ENCODE measurements around the gene CERKL.

The CERKL gene

DNA sequence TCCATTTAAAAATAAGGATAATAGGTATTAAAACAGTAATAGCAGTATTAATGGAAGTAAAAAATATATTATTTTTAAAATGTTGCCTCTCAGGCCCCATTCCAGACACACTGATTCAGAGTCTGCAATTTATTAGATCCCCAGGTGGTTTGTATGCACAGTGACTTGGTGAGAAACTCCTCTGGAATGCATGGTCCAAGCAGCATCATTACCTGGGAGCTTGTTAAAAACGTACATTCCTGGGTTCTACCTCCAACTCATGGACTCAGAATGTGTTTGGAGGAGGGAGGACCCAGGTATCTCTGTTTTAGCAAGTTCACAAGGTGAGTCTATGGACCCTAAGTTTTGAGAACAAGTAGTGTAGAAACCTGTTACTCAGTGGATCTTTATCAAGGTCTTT is 104.1 kb downstream of the CERKL start:
- Histone ChIP-seq H3K4me3 (ENCODE audit: low read length, poor library complexity, severe bottlenecking) (no peak overlapping the region), H3K9me3 (ENCODE audit: insufficient read depth, low read depth, low read length) (no peaks in the 10 kb centered on the region), H3K27me3 (ENCODE audit: insufficient read depth, low read length, poor library complexity, severe bottlenecking) (no peaks in the 10 kb centered on the region), H3K4me2 (ENCODE audit: low read depth, low read length, poor library complexity, severe bottlenecking) (no peak overlapping the region), H3K9me2 (replicated peaks; ENCODE audit: low read depth, low read length) (no peaks in the 10 kb centered on the region), H3K36me3 (ENCODE audit: insufficient read depth, low read length) (no peaks in the 10 kb centered on the region), H2AFZ (ENCODE audit: low read length) (no peak overlapping the region), H3F3A (ENCODE audit: low read depth) (no peaks in the 10 kb centered on the region), H3K9ac (ENCODE audit: low read depth, low read length, poor library complexity, severe bottlenecking) (no peak overlapping the region), H3K4me1 (ENCODE audit: insufficient read depth, low read length, poor library complexity, severe bottlenecking) (no peaks in the 10 kb centered on the region), H4K20me1 (ENCODE audit: insufficient read depth, low read length, poor library complexity, severe bottlenecking) (no peaks in the 10 kb centered on the region), H3K79me2 (ENCODE audit: insufficient read depth, low read length) (no peaks in the 10 kb centered on the region)
- no peak for TF ChIP-seq EZH2phosphoT487 (IDR thresholded peaks at IDR 0.05; ENCODE audit: borderline replicate concordance)
- TF ChIP-seq, protein P1, sequence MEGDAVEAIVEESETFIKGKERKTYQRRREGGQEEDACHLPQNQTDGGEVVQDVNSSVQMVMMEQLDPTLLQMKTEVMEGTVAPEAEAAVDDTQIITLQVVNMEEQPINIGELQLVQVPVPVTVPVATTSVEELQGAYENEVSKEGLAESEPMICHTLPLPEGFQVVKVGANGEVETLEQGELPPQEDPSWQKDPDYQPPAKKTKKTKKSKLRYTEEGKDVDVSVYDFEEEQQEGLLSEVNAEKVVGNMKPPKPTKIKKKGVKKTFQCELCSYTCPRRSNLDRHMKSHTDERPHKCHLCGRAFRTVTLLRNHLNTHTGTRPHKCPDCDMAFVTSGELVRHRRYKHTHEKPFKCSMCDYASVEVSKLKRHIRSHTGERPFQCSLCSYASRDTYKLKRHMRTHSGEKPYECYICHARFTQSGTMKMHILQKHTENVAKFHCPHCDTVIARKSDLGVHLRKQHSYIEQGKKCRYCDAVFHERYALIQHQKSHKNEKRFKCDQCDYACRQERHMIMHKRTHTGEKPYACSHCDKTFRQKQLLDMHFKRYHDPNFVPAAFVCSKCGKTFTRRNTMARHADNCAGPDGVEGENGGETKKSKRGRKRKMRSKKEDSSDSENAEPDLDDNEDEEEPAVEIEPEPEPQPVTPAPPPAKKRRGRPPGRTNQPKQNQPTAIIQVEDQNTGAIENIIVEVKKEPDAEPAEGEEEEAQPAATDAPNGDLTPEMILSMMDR (conservative IDR thresholded peaks at IDR 0.05; ENCODE audit: low read length): no peak

DNA sequence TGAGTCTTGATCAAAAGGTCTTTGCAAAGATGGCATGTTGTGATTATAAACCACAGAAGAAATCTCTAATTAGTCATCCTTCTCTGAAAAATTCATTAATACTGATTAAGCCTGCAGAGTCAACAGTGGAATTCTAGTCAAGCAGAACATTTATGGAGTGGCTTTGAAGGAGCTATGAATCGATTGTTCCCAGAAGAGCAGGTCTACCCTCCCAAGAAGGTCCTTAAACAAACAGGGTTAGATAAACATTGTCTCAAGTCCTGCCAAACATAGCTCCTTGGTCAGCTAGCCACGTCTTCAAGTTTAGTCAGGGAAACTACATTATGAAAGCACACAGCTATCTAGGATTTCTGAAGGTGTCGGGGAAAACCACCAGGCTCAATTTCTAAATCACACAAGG is 110.8 kb downstream of the CERKL start:
- Histone ChIP-seq H3K9me3 (ENCODE audit: insufficient read depth, low read depth, low read length) (no peaks in the 10 kb centered on the region), H3F3A (ENCODE audit: low read depth) (peaks cover 4% of the 10 kb centered on the region; the same call in 1 of the 2 replicates), H3K27me3 (ENCODE audit: insufficient read depth, low read length, poor library complexity, severe bottlenecking) (no peaks in the 10 kb centered on the region), H3K79me2 (ENCODE audit: insufficient read depth, low read length) (no peaks in the 10 kb centered on the region), H3K4me2 (ENCODE audit: low read depth, low read length, poor library complexity, severe bottlenecking) (no peak overlapping the region), H3K9ac (ENCODE audit: low read depth, low read length, poor library complexity, severe bottlenecking) (no peak overlapping the region), H3K4me3 (ENCODE audit: low read length, poor library complexity, severe bottlenecking) (no peak overlapping the region), H3K4me1 (ENCODE audit: insufficient read depth, low read length, poor library complexity, severe bottlenecking) (no peaks in the 10 kb centered on the region), H2AFZ (ENCODE audit: low read length) (no peak overlapping the region), H4K20me1 (ENCODE audit: insufficient read depth, low read length, poor library complexity, severe bottlenecking) (no peaks in the 10 kb centered on the region), H3K36me3 (ENCODE audit: insufficient read depth, low read length) (no peaks in the 10 kb centered on the region), H3K9me2 (replicated peaks; ENCODE audit: low read depth, low read length) (no peaks in the 10 kb centered on the region)
- no peak for TF ChIP-seq EZH2phosphoT487 (IDR thresholded peaks at IDR 0.05; ENCODE audit: borderline replicate concordance)
- TF ChIP-seq, protein P1 (conservative IDR thresholded peaks at IDR 0.05; ENCODE audit: low read length): no peak

DNA sequence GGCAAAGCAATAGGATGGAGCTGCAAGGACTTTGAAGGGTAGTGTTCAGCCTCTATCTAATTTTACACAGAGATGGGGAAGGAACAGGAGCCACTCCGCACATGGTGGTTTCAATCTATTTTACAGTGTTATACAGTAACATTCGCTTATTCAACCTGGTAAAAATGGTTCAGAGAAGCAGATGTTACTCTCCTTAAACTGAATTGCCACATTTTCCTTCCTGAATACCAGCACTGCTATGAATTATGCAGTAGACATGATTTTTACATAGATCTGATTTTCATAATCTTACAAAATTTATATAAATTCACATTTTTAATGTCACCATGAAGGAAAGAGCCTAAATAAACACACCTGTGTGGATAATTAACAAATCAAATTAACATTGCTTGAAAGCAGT is 114.7 kb downstream of the CERKL start:
- TF ChIP-seq, protein P1 (conservative IDR thresholded peaks at IDR 0.05; ENCODE audit: low read length): no peak
- no peak overlapping the region for H3K4me3 ChIP-seq (ENCODE audit: low read length, poor library complexity, severe bottlenecking)

More for the DNA sequence above, 114.7 kb downstream of the CERKL start:
- no peak overlapping the region for H2AFZ ChIP-seq (ENCODE audit: low read length)
- no peaks in the 10 kb centered on the region for H3K79me2 ChIP-seq (ENCODE audit: insufficient read depth, low read length)
- H3K4me2 ChIP-seq (ENCODE audit: low read depth, low read length, poor library complexity, severe bottlenecking): no peak overlapping the region
- H4K20me1 ChIP-seq (ENCODE audit: insufficient read depth, low read length, poor library complexity, severe bottlenecking): no peaks in the 10 kb centered on the region
- no peaks in the 10 kb centered on the region for H3K4me1 ChIP-seq (ENCODE audit: insufficient read depth, low read length, poor library complexity, severe bottlenecking)
- peaks cover 36% of the 10 kb centered on the region; the same call in 1 of the 2 replicates for H3K36me3 ChIP-seq (ENCODE audit: insufficient read depth, low read length)
- no peaks in the 10 kb centered on the region for H3K9me3 ChIP-seq (ENCODE audit: insufficient read depth, low read depth, low read length)
- H3F3A ChIP-seq (ENCODE audit: low read depth): peaks cover 11% of the 10 kb centered on the region; the same call in 1 of the 2 replicates
- H3K9me2 ChIP-seq (replicated peaks; ENCODE audit: low read depth, low read length): no peaks in the 10 kb centered on the region
- no peak overlapping the region for H3K9ac ChIP-seq (ENCODE audit: low read depth, low read length, poor library complexity, severe bottlenecking)
- H3K27me3 ChIP-seq (ENCODE audit: insufficient read depth, low read length, poor library complexity, severe bottlenecking): no peaks in the 10 kb centered on the region

Measured in Loucy (cell line).